ENCODE measurements around the gene CFHR5.
"Not testable (repeated sequence)": the region's sequence is repeated elsewhere in the genome, so short reads cannot be mapped to it uniquely, and the experiment has no call there.

The CFHR5 gene

GRCh38 chr1:196960854-196961253 lies 16.5 kb upstream of the CFHR5 start:
- H3K4me3 ChIP-seq (replicated peaks in 1 of 2; ENCODE audit: low read depth in 2 of 2, low read length in 2 of 2), result no peak overlapping the region
- no peak for DNase-seq (ENCODE audit: low read depth in 2 of 2)
- TF ChIP-seq, protein P1, sequence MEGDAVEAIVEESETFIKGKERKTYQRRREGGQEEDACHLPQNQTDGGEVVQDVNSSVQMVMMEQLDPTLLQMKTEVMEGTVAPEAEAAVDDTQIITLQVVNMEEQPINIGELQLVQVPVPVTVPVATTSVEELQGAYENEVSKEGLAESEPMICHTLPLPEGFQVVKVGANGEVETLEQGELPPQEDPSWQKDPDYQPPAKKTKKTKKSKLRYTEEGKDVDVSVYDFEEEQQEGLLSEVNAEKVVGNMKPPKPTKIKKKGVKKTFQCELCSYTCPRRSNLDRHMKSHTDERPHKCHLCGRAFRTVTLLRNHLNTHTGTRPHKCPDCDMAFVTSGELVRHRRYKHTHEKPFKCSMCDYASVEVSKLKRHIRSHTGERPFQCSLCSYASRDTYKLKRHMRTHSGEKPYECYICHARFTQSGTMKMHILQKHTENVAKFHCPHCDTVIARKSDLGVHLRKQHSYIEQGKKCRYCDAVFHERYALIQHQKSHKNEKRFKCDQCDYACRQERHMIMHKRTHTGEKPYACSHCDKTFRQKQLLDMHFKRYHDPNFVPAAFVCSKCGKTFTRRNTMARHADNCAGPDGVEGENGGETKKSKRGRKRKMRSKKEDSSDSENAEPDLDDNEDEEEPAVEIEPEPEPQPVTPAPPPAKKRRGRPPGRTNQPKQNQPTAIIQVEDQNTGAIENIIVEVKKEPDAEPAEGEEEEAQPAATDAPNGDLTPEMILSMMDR (IDR thresholded peaks at IDR 0.05; ENCODE audit: low read depth, low read length), result no peak

GRCh38 chr1:196970182-196970581 lies 7.2 kb upstream of the CFHR5 start:
- no peak overlapping the region for H3K4me3 ChIP-seq (replicated peaks in 1 of 2; ENCODE audit: low read depth in 2 of 2, low read length in 2 of 2)
- TF ChIP-seq, protein P1 (IDR thresholded peaks at IDR 0.05; ENCODE audit: low read depth, low read length), result no peak

DNA sequence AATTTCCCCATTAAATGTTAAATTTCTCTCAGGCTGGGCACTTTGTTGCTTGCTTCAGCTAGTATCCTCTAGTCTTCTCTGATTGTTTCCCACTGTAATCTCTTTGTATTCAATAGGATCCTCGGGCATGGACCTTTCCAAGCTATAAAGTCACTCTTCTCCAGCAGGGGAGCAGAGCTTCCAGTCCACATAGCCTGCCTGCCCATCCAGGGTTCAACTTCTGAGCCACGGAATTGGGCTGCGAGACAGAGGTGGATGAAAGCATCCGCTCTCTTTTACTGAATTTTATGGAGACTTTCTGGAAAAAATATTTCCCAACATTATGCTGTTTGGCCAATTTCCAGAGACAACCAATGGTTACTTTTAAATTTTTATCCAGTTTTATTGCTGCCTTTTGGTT lies 1.1 kb upstream of the CFHR5 start:
- TF ChIP-seq, protein P1 (IDR thresholded peaks at IDR 0.05; ENCODE audit: low read depth, low read length), result no peak
- no peak for DNase-seq (ENCODE audit: low read depth in 2 of 2)
- H3K4me3 ChIP-seq (replicated peaks in 1 of 2; ENCODE audit: low read depth in 2 of 2, low read length in 2 of 2), result no peak overlapping the region

More at GRCh38 chr1:196970182-196970581, 7.2 kb upstream of the CFHR5 start:
- DNase-seq (ENCODE audit: low read depth in 2 of 2), result no peak

DNA sequence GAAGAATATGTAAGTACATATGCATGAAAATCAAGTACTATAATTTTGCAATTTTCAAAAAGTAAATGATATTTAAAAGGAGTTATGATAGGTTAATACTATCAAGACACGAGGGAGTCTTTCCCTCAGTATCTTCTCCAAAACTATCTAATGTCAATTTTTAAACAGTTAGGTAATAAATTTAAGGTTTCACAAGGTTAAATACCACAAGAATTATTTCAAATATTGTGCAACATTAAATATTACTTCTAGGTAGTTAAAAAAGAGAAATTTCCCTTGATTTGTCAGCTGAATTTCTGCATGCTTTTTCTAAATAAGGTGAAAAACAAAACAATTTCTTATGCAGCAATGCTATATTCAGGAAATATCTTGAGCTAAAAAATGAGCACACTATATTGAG lies 3.5 kb downstream of the CFHR5 start:
- no peak for DNase-seq (ENCODE audit: low read depth in 2 of 2)
- TF ChIP-seq, protein P1 (IDR thresholded peaks at IDR 0.05; ENCODE audit: low read depth, low read length), result no peak
- no peak overlapping the region for H3K4me3 ChIP-seq (replicated peaks in 1 of 2; ENCODE audit: low read depth in 2 of 2, low read length in 2 of 2)

DNA sequence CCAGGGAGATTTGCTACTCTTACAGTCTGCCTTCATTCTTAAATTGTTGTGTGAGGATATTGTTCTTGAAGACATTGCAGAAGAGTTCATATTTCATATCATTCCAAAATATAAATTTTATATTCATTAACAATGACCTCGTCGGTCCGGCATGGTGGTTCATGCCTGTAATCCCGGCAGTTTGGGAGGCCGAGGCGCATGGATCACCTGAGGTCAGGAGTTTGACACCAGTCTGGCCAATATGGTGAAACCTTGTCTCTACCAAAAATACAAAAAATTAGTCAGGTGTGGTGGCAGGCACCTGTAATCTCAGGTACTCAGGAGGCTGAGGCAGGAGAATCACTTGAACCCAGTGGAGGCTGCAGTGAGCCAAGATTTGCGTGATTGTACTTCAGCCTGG lies 4.9 kb downstream of the CFHR5 start:
- not testable (repeated sequence) for H3K4me3 ChIP-seq (replicated peaks in 1 of 2; ENCODE audit: low read depth in 2 of 2, low read length in 2 of 2); DNase-seq (ENCODE audit: low read depth in 2 of 2)

- not testable (repeated sequence) for H3K4me3 ChIP-seq (replicated peaks in 1 of 2; ENCODE audit: low read depth in 2 of 2, low read length in 2 of 2); DNase-seq (ENCODE audit: low read depth in 2 of 2)
Observed at GRCh38 chr1:196991919-196992651, 14.7 kb downstream of the CFHR5 start.

DNA sequence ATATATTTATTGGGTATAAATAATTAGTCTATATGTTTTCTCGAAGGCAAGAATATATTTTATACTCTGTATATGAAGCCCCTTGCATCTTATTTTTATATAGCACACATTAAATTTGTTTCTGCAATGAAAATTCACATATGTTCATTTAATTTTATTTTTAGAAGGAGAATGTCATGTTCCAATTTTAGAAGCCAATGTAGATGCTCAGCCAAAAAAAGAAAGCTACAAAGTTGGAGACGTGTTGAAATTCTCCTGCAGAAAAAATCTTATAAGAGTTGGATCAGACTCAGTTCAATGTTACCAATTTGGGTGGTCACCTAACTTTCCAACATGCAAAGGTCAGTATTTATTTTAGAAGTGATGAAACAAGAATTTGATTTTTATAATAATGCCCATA lies 16.6 kb downstream of the CFHR5 start:
- no peak for DNase-seq (ENCODE audit: low read depth in 2 of 2)
- TF ChIP-seq, protein P1 (IDR thresholded peaks at IDR 0.05; ENCODE audit: low read depth, low read length), result no peak
- H3K4me3 ChIP-seq (replicated peaks in 1 of 2; ENCODE audit: low read depth in 2 of 2, low read length in 2 of 2), result no peak overlapping the region

GRCh38 chr1:196997423-196997822 lies 20.1 kb downstream of the CFHR5 start:
- DNase-seq (ENCODE audit: low read depth in 2 of 2), result peak; percentile 89 to 92

More at GRCh38 chr1:196997423-196997822, 20.1 kb downstream of the CFHR5 start:
- H3K4me3 ChIP-seq (replicated peaks in 1 of 2; ENCODE audit: low read depth in 2 of 2, low read length in 2 of 2), result no peak overlapping the region
- TF ChIP-seq, protein P1 (IDR thresholded peaks at IDR 0.05; ENCODE audit: low read depth, low read length), result no peak

Data from cardiac fibroblast (primary cell).